Hepatic stellate cell (primary cell): Measurements from ENCODE around the gene CNPPD1.

Experiments used
- DNase-seq: peaks from one replicate; pipeline ENCODE4 v3.0.0; 2011; ENCODE audit warnings: low spot score

CNPPD1 gene

GRCh38 chr2:219179601-219180465 lies 3.1 kb upstream of the CNPPD1 start:
- no peak for DNase-seq

- DNase-seq, result peak; percentile 47
These were observed 1.9 kb upstream of the CNPPD1 start for GRCh38 chr2:219178377-219179175.

- DNase-seq, result peak; percentile 99
These were observed 1.0 kb upstream of the CNPPD1 start, which contains the start of gene RETREG2 for GRCh38 chr2:219177552-219178376. RETREG2 (plus strand) TSS chr2:219178275; CDS start chr2:219178353, 78 bp downstream.

GRCh38 chr2:219175928-219176817 lies 552 bp downstream of the CNPPD1 start:
- DNase-seq, result peak; percentile 58

GRCh38 chr2:219175486-219175885 lies 1.2 kb downstream of the CNPPD1 start:
- DNase-seq, result no peak

- no peak for DNase-seq
These were observed 1.9 kb downstream of the CNPPD1 start for GRCh38 chr2:219174801-219175200.

- no peak for DNase-seq
These were observed 2.6 kb downstream of the CNPPD1 start for GRCh38 chr2:219174146-219174545.

- no peak for DNase-seq
These were observed 3.5 kb downstream of the CNPPD1 start for GRCh38 chr2:219173176-219173575.

GRCh38 chr2:219172231-219173154 lies 4.2 kb downstream of the CNPPD1 start:
- no peak for DNase-seq

GRCh38 chr2:219171231-219171651 lies 5.5 kb downstream of the CNPPD1 start:
- peak; percentile 90 for DNase-seq

- no peak for DNase-seq
These were observed 6.6 kb downstream of the CNPPD1 start, which contains the start of gene SLC23A3 for GRCh38 chr2:219169930-219170654. SLC23A3 (minus strand) TSS chr2:219170029; CDS start chr2:219169984, 45 bp downstream.

GRCh38 chr2:219168932-219169331 lies 7.8 kb downstream of the CNPPD1 start:
- no peak for DNase-seq

GRCh38 chr2:219168526-219168925 lies 8.2 kb downstream of the CNPPD1 start:
- DNase-seq, result no peak

- DNase-seq, result no peak
These were observed 8.7 kb downstream of the CNPPD1 start for GRCh38 chr2:219167997-219168396.

- DNase-seq, result no peak
These were observed 11.4 kb downstream of the CNPPD1 start for GRCh38 chr2:219165058-219165911.

GRCh38 chr2:219163156-219163555 lies 13.6 kb downstream of the CNPPD1 start:
- no peak for DNase-seq

- no peak for DNase-seq
These were observed 15.6 kb downstream of the CNPPD1 start for GRCh38 chr2:219161097-219161496.
